GM12873 (cell line): ENCODE measurements around the gene TSSK6.

Source experiments
- CTCF ChIP-seq: IDR thresholded peaks from 2 replicates; pipeline ENCODE4 v1.5.1; 2012; ENCODE audit warnings: low read depth, mild to moderate bottlenecking, moderate library complexity, low read length, control low read depth; ENCODE audit not compliant: insufficient read depth; ENCODE audit errors: missing control alignments

TSSK6 gene

GRCh38 chr19:19477705-19478383 lies 37.5 kb downstream of the TSSK6 start:
- no peak for TF ChIP-seq CTCF

- peak; percentile 46 for TF ChIP-seq CTCF
Measured at GRCh38 chr19:19475849-19476828, 39.2 kb downstream of the TSSK6 start.

- TF ChIP-seq CTCF: no peak
Measured at GRCh38 chr19:19475015-19475765, 40.2 kb downstream of the TSSK6 start.

GRCh38 chr19:19471682-19472081 lies 43.7 kb downstream of the TSSK6 start:
- TF ChIP-seq CTCF: no peak

GRCh38 chr19:19470579-19470978 lies 44.8 kb downstream of the TSSK6 start:
- no peak for TF ChIP-seq CTCF

- no peak for TF ChIP-seq CTCF
Measured at GRCh38 chr19:19468424-19469050, 46.8 kb downstream of the TSSK6 start.
